WERI-Rb-1 (cell line): ENCODE results near the gene DGCR8.

Source experiments
- DNase-seq: peaks from one replicate; pipeline ENCODE4 v3.0.0-alpha.2; 2020
- H3K27ac ChIP-seq: fragments of 250-450 bp; sonication (Bioruptor Pico); 2 replicates; pipeline ENCODE4 v1.5.1; 2020; ENCODE audit warnings: mild to moderate bottlenecking, moderate library complexity
- H3K27me3 ChIP-seq: fragments of 250-450 bp; sonication (Bioruptor Pico); 2 replicates; pipeline ENCODE4 v1.5.1; 2021; ENCODE audit warnings: mild to moderate bottlenecking, low read depth, moderate library complexity; ENCODE audit not compliant: insufficient read depth, severe bottlenecking
- H3K36me3 ChIP-seq: fragments of 250-450 bp; sonication (Bioruptor Pico); 2 replicates; pipeline ENCODE4 v1.5.1; 2020; ENCODE audit warnings: mild to moderate bottlenecking, moderate library complexity
- H3K4me3 ChIP-seq: 2 replicates; pipeline ENCODE4 v1.5.1; 2011; ENCODE audit warnings: low read depth, mild to moderate bottlenecking, control low read depth, low read length
- H3K9me3 ChIP-seq: fragments of 250-450 bp; sonication (Bioruptor Pico); 2 replicates; pipeline ENCODE4 v1.5.1; 2021; ENCODE audit warnings: mild to moderate bottlenecking, moderate library complexity; ENCODE audit not compliant: severe bottlenecking
- TF ChIP-seq, protein P1 (sequence below): IDR thresholded peaks from 2 replicates; pipeline ENCODE4 v1.5.1; 2011; ENCODE audit warnings: low read depth, mild to moderate bottlenecking, control low read depth, inconsistent platforms, low read length

Gene DGCR8

DNA sequence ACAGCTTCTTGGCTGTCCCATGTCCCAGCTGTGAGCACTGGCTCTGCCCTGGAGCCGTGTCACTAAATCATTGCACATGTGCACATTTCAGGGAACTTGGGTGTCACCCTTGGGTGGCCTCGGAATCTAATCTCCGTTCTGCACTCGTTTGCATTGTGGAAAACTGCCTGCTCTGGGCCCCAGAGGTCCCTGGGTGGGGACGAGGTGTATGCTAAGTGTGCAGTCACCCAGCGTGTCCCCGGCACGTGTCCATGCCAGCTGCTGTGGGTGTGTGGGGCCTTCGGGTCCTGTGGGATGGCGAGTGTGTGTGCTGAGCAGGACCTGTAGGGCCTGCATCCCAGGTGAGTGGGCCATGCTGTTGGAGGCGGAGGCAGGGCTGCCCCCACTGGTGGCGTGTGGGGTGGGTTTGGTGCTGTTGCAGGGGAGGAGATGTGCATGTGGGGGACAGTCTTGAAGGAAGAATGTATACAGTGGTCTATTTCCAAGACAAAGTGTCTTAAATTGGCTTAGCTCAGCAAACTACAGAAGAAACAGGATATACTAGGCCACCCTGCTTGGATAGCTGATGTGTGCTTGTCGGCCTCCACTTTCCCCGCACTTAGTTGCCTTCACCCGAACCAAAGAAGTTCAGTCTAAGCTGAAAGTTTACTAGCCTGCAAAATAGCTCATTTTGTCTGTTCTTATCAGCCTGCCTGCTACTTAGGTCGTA lies 44.5 kb upstream of the DGCR8 start:
- TF ChIP-seq, protein P1, sequence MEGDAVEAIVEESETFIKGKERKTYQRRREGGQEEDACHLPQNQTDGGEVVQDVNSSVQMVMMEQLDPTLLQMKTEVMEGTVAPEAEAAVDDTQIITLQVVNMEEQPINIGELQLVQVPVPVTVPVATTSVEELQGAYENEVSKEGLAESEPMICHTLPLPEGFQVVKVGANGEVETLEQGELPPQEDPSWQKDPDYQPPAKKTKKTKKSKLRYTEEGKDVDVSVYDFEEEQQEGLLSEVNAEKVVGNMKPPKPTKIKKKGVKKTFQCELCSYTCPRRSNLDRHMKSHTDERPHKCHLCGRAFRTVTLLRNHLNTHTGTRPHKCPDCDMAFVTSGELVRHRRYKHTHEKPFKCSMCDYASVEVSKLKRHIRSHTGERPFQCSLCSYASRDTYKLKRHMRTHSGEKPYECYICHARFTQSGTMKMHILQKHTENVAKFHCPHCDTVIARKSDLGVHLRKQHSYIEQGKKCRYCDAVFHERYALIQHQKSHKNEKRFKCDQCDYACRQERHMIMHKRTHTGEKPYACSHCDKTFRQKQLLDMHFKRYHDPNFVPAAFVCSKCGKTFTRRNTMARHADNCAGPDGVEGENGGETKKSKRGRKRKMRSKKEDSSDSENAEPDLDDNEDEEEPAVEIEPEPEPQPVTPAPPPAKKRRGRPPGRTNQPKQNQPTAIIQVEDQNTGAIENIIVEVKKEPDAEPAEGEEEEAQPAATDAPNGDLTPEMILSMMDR, result no peak
- no peak for DNase-seq
- H3K4me3 ChIP-seq, result no peak overlapping the region
- no peaks in the 10 kb centered on the region for H3K9me3 ChIP-seq
- H3K27ac ChIP-seq, result no peak overlapping the region
- no peaks in the 10 kb centered on the region for H3K36me3 ChIP-seq
- no peaks in the 10 kb centered on the region for H3K27me3 ChIP-seq

GRCh38 chr22:20036084-20036482 lies 44.0 kb upstream of the DGCR8 start:
- no peaks in the 10 kb centered on the region for H3K9me3 ChIP-seq
- TF ChIP-seq, protein P1, result no peak
- H3K27me3 ChIP-seq, result no peaks in the 10 kb centered on the region
- DNase-seq, result no peak
- no peak overlapping the region for H3K4me3 ChIP-seq
- no peaks in the 10 kb centered on the region for H3K36me3 ChIP-seq
- no peak overlapping the region for H3K27ac ChIP-seq

- TF ChIP-seq, protein P1, result no peak
- Histone ChIP-seq H3K27me3 (no peaks in the 10 kb centered on the region), H3K9me3 (no peaks in the 10 kb centered on the region), H3K4me3 (no peak overlapping the region), H3K36me3 (no peaks in the 10 kb centered on the region), H3K27ac (no peak overlapping the region)
- DNase-seq, result no peak
Measured at GRCh38 chr22:20036535-20037392, 43.3 kb upstream of the DGCR8 start.

- Histone ChIP-seq H3K27ac (no peak overlapping the region), H3K36me3 (no peaks in the 10 kb centered on the region), H3K27me3 (no peaks in the 10 kb centered on the region), H3K9me3 (no peaks in the 10 kb centered on the region), H3K4me3 (no peak overlapping the region)
- DNase-seq, result no peak
- TF ChIP-seq, protein P1, result no peak
Measured at GRCh38 chr22:20037419-20037818, 42.6 kb upstream of the DGCR8 start.

DNA sequence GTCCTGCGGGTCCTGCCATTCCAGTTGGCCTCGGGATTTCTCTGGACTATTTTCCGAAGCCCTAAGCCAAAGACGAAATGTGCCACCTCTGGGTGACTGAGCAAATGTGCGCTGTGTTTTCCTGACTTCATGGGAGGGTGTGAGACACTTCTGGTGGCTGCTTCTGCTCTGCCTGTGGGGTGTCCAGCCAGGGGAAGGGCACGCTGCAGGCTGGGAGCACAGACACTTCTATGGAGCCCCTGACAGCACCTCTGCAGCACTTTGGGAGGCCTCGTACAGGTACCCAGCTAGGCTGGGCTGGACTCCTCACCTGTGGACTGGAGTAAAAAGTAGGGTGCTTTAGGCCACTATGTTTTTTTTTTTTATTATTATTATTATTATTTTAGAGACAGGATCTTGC lies 41.5 kb upstream of the DGCR8 start:
- Histone ChIP-seq H3K27me3 (no peaks in the 10 kb centered on the region), H3K4me3 (no peak overlapping the region), H3K36me3 (no peaks in the 10 kb centered on the region), H3K27ac (no peak overlapping the region), H3K9me3 (no peaks in the 10 kb centered on the region)
- TF ChIP-seq, protein P1, result no peak
- no peak for DNase-seq
